GM18508 (cell line): ENCODE results near the gene NEDD4L.
"Not testable (repeated sequence)": the region's sequence is repeated elsewhere in the genome, so short reads cannot be mapped to it uniquely, and the experiment has no call there.

Source experiments
- ATAC-seq: cut with Tn5 transposase; IDR thresholded peaks from one replicate; pipeline ENCODE4 v1.9.1; 2021; ENCODE audit warnings: moderate number of reproducible peaks; ENCODE audit not compliant: insufficient read depth, unreplicated experiment

Gene NEDD4L

GRCh38 chr18:58043491-58044369, at the start of gene NEDD4L:
Gene NEDD4L, plus strand, starts transcription at chr18:58044226. Its CDS starts 435 bp downstream, at chr18:58044661.
- peak; percentile 82 for ATAC-seq

- no peak for ATAC-seq
Observed at GRCh38 chr18:57995331-57995730, 48.7 kb upstream of the NEDD4L start.

GRCh38 chr18:57996894-57997293, 47.1 kb upstream of the NEDD4L start:
- ATAC-seq = not testable (repeated sequence)

- ATAC-seq = no peak
Observed at GRCh38 chr18:57997820-57998219, 46.2 kb upstream of the NEDD4L start.

- ATAC-seq = no peak
Observed at GRCh38 chr18:57998461-57998860, 45.6 kb upstream of the NEDD4L start.

GRCh38 chr18:58004317-58004716, 39.7 kb upstream of the NEDD4L start:
- no peak for ATAC-seq

GRCh38 chr18:58005011-58005410, 39.0 kb upstream of the NEDD4L start:
- no peak for ATAC-seq

GRCh38 chr18:58005885-58006523, 38.0 kb upstream of the NEDD4L start:
- ATAC-seq = no peak

- ATAC-seq = no peak
Observed at GRCh38 chr18:58009166-58009565, 34.9 kb upstream of the NEDD4L start.

- no peak for ATAC-seq
Observed at GRCh38 chr18:58010265-58010664, 33.8 kb upstream of the NEDD4L start.

GRCh38 chr18:58012356-58012755, 31.7 kb upstream of the NEDD4L start:
- ATAC-seq = no peak

- ATAC-seq = no peak
Observed at GRCh38 chr18:58013241-58014211, 30.5 kb upstream of the NEDD4L start.

- peak; percentile 97 for ATAC-seq
Observed at GRCh38 chr18:58015065-58015780, 28.8 kb upstream of the NEDD4L start.

GRCh38 chr18:58017267-58017666, 26.8 kb upstream of the NEDD4L start:
- no peak for ATAC-seq

- ATAC-seq = no peak
Observed at GRCh38 chr18:58020567-58021107, 23.4 kb upstream of the NEDD4L start.

- no peak for ATAC-seq
Observed at GRCh38 chr18:58021504-58021903, 22.5 kb upstream of the NEDD4L start.

GRCh38 chr18:58023108-58023507, 20.9 kb upstream of the NEDD4L start:
- ATAC-seq = no peak

- no peak for ATAC-seq
Observed at GRCh38 chr18:58024139-58024538, 19.9 kb upstream of the NEDD4L start.

GRCh38 chr18:58025205-58025604, 18.8 kb upstream of the NEDD4L start:
- ATAC-seq = no peak

- no peak for ATAC-seq
Observed at GRCh38 chr18:58025733-58026132, 18.3 kb upstream of the NEDD4L start.
